Measurements from ENCODE around the gene GATAD2A. TPM values are rescaled to one million over a fixed set of nuclear protein-coding genes. Genes with fewer than 3 reads are reported as not detected.

The GATAD2A gene
- total and polyA plus RNA-seq, 2 donors from 2014 or later = 18.0 to 91.0 TPM

GRCh38 chr19:19514215-19514657, 108.8 kb downstream of the GATAD2A start:
- peak overlapping the region in 1 of 3 donors; percentile 35 for H3K4me3 ChIP-seq (ENCODE audit: low read length in 3 of 3)
- intact Hi-C loops (cut with DNase I) = no loop called here
- TF ChIP-seq, protein P1, sequence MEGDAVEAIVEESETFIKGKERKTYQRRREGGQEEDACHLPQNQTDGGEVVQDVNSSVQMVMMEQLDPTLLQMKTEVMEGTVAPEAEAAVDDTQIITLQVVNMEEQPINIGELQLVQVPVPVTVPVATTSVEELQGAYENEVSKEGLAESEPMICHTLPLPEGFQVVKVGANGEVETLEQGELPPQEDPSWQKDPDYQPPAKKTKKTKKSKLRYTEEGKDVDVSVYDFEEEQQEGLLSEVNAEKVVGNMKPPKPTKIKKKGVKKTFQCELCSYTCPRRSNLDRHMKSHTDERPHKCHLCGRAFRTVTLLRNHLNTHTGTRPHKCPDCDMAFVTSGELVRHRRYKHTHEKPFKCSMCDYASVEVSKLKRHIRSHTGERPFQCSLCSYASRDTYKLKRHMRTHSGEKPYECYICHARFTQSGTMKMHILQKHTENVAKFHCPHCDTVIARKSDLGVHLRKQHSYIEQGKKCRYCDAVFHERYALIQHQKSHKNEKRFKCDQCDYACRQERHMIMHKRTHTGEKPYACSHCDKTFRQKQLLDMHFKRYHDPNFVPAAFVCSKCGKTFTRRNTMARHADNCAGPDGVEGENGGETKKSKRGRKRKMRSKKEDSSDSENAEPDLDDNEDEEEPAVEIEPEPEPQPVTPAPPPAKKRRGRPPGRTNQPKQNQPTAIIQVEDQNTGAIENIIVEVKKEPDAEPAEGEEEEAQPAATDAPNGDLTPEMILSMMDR (IDR thresholded peaks at IDR 0.05; ENCODE audit: borderline replicate concordance, extremely low read depth, insufficient read depth) = no peak

GRCh38 chr19:19514881-19515641, 109.6 kb downstream of the GATAD2A start, which contains the start of gene TSSK6:
Gene TSSK6, minus strand, starts transcription at chr19:19515548. Its CDS starts 121 bp downstream, at chr19:19515427.
- Histone ChIP-seq H3K27ac (ENCODE audit: low read depth in 2 of 2, low read length in 2 of 2) (peak within 1 kb of the TSS; percentile 32 to 83), H3K9ac (ENCODE audit: low read length in 3 of 3) (peak within 1 kb of the TSS; percentile 90 to 99 (median 92)), H3K9me3 (ENCODE audit: control insufficient read depth in 2 of 3, insufficient read depth in 1 of 3, low read length in 3 of 3) (no peaks in the 10 kb centered on the region), H3K36me3 (ENCODE audit: control insufficient read depth in 2 of 3, insufficient read depth in 3 of 3, low read length in 3 of 3) (peaks cover 0 to 5% (median 2%) of the 10 kb centered on the region in 3 donors), H3K4me3 (ENCODE audit: low read length in 3 of 3) (peak within 1 kb of the TSS; percentile 95 to 97 (median 95)), H3K27me3 (ENCODE audit: control insufficient read depth, insufficient read depth, low read length) (no peaks in the 10 kb centered on the region), H3K4me1 (ENCODE audit: control insufficient read depth in 2 of 3, insufficient read depth in 2 of 3, low read depth in 1 of 3, low read length in 3 of 3) (peaks cover 0 to 9% (median 8%) of the 10 kb centered on the region in 3 donors)
- intact Hi-C loops (cut with DNase I) = no loop called here
- FAIRE-seq (no peak), DNase-seq (peak in 2 of 5 donors; percentile 76 to 85)
- TF ChIP-seq, protein P1 (IDR thresholded peaks at IDR 0.05; ENCODE audit: borderline replicate concordance, extremely low read depth, insufficient read depth) = no peak

More at GRCh38 chr19:19514215-19514657, 108.8 kb downstream of the GATAD2A start:
- Histone ChIP-seq H3K9me3 (ENCODE audit: control insufficient read depth in 2 of 3, insufficient read depth in 1 of 3, low read length in 3 of 3) (no peaks in the 10 kb centered on the region), H3K36me3 (ENCODE audit: control insufficient read depth in 2 of 3, insufficient read depth in 3 of 3, low read length in 3 of 3) (peaks cover 0 to 2% (median 0%) of the 10 kb centered on the region in 3 donors), H3K4me1 (ENCODE audit: control insufficient read depth in 2 of 3, insufficient read depth in 2 of 3, low read depth in 1 of 3, low read length in 3 of 3) (peaks cover 0 to 9% (median 6%) of the 10 kb centered on the region in 3 donors), H3K9ac (ENCODE audit: low read length in 3 of 3) (no peak overlapping the region), H3K27me3 (ENCODE audit: control insufficient read depth, insufficient read depth, low read length) (no peaks in the 10 kb centered on the region), H3K27ac (ENCODE audit: low read depth in 2 of 2, low read length in 2 of 2) (no peak overlapping the region)
- peak; percentile 76 to 93 (median 91) for DNase-seq
- FAIRE-seq = no peak

GRCh38 chr19:19515642-19516519, 110.4 kb downstream of the GATAD2A start, which contains the start of gene NDUFA13:
Gene NDUFA13, plus strand, starts transcription at chr19:19516225. Its CDS starts 14 bp downstream, at chr19:19516239.
- Histone ChIP-seq H3K27me3 (ENCODE audit: control insufficient read depth, insufficient read depth, low read length) (no peaks in the 10 kb centered on the region), H3K9ac (ENCODE audit: low read length in 3 of 3) (peak within 1 kb of the TSS; percentile 90 to 99 (median 92)), H3K4me1 (ENCODE audit: control insufficient read depth in 2 of 3, insufficient read depth in 2 of 3, low read depth in 1 of 3, low read length in 3 of 3) (peaks cover 0 to 9% (median 8%) of the 10 kb centered on the region in 3 donors), H3K27ac (ENCODE audit: low read depth in 2 of 2, low read length in 2 of 2) (peak within 1 kb of the TSS; percentile 32 to 83), H3K9me3 (ENCODE audit: control insufficient read depth in 2 of 3, insufficient read depth in 1 of 3, low read length in 3 of 3) (no peaks in the 10 kb centered on the region), H3K36me3 (ENCODE audit: control insufficient read depth in 2 of 3, insufficient read depth in 3 of 3, low read length in 3 of 3) (peaks cover 0 to 5% (median 2%) of the 10 kb centered on the region in 3 donors), H3K4me3 (ENCODE audit: low read length in 3 of 3) (peak within 1 kb of the TSS; percentile 95 to 97 (median 95))
- peak; percentile 95 to 98 (median 96) for DNase-seq
- TF ChIP-seq, protein P1 (IDR thresholded peaks at IDR 0.05; ENCODE audit: borderline replicate concordance, extremely low read depth, insufficient read depth) = no peak
- no peak for FAIRE-seq
- intact Hi-C loops (cut with DNase I) = no loop called here

All from kidney (tissue), 14 donors.